GM18517 (cell line): ENCODE results near the gene CRYZ.
"Not testable (repeated sequence)": the region's sequence is repeated elsewhere in the genome, so short reads cannot be mapped to it uniquely, and the experiment has no call there.

Experiments used
- ATAC-seq: cut with Tn5 transposase; IDR thresholded peaks from one replicate; pipeline ENCODE4 v1.9.1; 2021; ENCODE audit warnings: mild to moderate bottlenecking, moderate library complexity; ENCODE audit not compliant: unreplicated experiment

The CRYZ gene

GRCh38 chr1:74732960-74733603 lies at the start of gene CRYZ, which contains the start of gene TYW3:
TSS of gene CRYZ (minus strand) at chr1:74733050. CDS start at chr1:74724821, 8,229 bp downstream.
TSS of gene TYW3 (plus strand) at chr1:74733152. CDS start at chr1:74733245, 93 bp downstream.
- ATAC-seq: peak; percentile 78

GRCh38 chr1:74780594-74780993 lies 47.7 kb upstream of the CRYZ start:
- ATAC-seq: no peak

GRCh38 chr1:74779750-74780149 lies 46.9 kb upstream of the CRYZ start:
- no peak for ATAC-seq

GRCh38 chr1:74777525-74777924 lies 44.7 kb upstream of the CRYZ start:
- no peak for ATAC-seq

- ATAC-seq: no peak
Measured at GRCh38 chr1:74775735-74776134, 42.9 kb upstream of the CRYZ start.

- no peak for ATAC-seq
Measured at GRCh38 chr1:74773582-74773981, 40.7 kb upstream of the CRYZ start.

GRCh38 chr1:74772945-74773344 lies 40.1 kb upstream of the CRYZ start:
- no peak for ATAC-seq

- ATAC-seq: peak; percentile 82
Measured at GRCh38 chr1:74771913-74772515, 39.2 kb upstream of the CRYZ start.

GRCh38 chr1:74767490-74767889 lies 34.6 kb upstream of the CRYZ start:
- no peak for ATAC-seq

- ATAC-seq: no peak
Measured at GRCh38 chr1:74766579-74766978, 33.7 kb upstream of the CRYZ start.

- ATAC-seq: no peak
Measured at GRCh38 chr1:74763807-74764206, 31.0 kb upstream of the CRYZ start.

GRCh38 chr1:74756650-74757049 lies 23.8 kb upstream of the CRYZ start:
- ATAC-seq: not testable (repeated sequence)

- ATAC-seq: no peak
Measured at GRCh38 chr1:74755475-74755874, 22.6 kb upstream of the CRYZ start.

- ATAC-seq: no peak
Measured at GRCh38 chr1:74753104-74753503, 20.3 kb upstream of the CRYZ start.

- ATAC-seq: peak; percentile 92
Measured at GRCh38 chr1:74748960-74749359, 16.1 kb upstream of the CRYZ start.

- ATAC-seq: not testable (repeated sequence)
Measured at GRCh38 chr1:74745247-74745646, 12.4 kb upstream of the CRYZ start.

- not testable (repeated sequence) for ATAC-seq
Measured at GRCh38 chr1:74740307-74740980, 7.6 kb upstream of the CRYZ start.

GRCh38 chr1:74737333-74737732 lies 4.5 kb upstream of the CRYZ start:
- ATAC-seq: no peak

GRCh38 chr1:74733604-74734484 lies 994 bp upstream of the CRYZ start:
- peak; percentile 58 for ATAC-seq

- ATAC-seq: peak; percentile 15
Measured at GRCh38 chr1:74732071-74732946, 541 bp downstream of the CRYZ start.
